NOMO-1 treated with DMSO at 0.1 percent for 48 hours (cell line): ENCODE results near the gene DPAGT1.

ENCODE experiments used
- DNase-seq: peaks from one replicate; lab custom pipeline; 2025; ENCODE audit not compliant: unreplicated experiment; lab: John Stamatoyannopoulos, UW

The DPAGT1 gene

DNA sequence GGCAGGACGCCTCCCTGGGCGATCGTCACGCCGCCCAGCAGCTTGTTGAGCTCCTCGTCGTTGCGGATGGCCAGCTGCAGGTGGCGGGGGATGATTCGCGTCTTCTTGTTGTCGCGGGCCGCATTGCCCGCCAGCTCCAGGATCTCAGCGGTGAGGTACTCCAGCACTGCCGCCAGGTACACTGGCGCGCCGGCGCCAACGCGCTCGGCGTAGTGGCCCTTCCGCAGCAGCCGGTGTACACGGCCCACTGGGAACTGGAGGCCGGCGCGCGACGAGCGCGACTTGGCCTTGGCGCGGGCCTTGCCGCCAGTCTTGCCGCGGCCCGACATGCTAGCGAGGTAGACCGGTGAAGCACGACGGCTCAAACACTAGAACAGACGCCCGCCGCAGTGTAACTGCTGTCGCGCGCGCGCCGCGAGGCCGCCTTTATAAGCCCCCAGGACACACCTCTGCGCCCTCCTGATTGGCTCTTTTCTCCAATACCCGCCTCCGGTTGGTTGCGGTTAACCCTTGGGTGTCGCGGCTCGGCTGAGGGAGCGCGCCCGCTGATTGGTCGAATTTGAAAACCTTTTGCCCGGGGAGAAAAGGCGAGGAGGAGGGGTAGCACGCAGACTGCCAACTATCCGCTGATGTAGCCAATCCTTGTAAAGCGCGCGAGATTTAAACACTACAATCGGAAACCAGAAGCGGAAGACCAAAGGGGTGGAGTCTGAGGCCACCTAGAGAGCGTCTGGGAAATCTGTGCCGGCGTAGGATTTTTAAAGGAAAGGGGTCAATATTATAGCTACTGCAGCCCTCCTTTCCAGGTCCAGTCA is 6.4 kb downstream of the DPAGT1 start:
- DNase-seq, result peak; percentile 100

DNA sequence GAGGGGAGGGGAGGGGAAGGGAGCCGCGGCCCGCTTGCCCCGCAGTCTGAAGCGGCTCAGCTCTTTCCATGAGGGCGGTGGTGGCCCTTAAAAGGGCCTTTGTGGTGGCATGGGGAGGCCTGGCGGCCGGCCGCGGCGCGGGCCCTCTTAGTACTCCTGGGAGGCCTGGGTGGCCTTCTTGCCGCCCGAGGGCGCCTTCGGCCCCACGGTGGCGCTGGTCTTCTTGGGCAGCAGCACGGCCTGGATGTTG is 6.9 kb downstream of the DPAGT1 start:
- DNase-seq, result peak; percentile 65

DNA sequence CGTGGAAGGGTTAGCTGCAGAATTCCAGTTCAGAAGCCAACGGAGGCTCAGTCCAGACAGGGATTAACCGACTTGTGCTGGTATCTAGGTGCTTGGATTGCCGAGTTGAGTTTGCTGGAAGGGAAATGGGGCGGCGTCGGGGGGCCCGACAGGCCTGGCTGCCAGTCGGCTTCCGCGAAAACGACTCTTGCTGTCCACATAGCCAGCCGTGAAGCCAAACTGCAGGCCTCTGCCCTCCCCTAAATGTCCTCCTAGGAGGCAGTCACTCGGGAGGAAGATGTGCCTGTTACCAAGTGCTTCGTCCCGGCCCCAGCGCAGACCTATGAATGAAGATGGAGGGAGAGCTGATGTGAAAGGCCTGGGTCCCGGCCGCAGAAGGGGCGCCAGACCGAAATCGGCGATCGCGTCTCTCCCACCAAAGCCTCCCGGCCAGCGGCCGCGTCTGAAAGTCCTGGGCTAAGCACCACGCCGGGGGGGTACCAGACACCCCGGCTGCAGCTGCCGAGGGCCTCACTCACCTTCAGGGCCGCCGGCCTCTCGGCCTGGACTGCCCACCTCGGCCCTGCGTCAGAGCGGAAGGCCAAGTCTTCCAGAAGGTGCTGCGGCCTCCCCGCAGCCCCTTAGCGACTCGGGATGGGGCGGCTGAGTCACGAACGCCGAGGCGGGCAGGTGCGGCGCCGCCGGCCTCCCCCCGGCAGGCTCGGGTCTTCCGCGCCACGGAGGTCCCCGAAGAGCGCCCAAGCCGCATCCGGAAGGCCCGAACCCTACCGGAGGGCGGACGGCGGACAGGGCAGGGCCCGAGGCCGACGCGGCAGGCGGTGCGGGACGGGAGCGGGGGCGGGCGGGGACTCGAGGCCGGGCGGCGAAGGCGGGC is 7.5 kb downstream of the DPAGT1 start:
- DNase-seq, result peak; percentile 17

DNA sequence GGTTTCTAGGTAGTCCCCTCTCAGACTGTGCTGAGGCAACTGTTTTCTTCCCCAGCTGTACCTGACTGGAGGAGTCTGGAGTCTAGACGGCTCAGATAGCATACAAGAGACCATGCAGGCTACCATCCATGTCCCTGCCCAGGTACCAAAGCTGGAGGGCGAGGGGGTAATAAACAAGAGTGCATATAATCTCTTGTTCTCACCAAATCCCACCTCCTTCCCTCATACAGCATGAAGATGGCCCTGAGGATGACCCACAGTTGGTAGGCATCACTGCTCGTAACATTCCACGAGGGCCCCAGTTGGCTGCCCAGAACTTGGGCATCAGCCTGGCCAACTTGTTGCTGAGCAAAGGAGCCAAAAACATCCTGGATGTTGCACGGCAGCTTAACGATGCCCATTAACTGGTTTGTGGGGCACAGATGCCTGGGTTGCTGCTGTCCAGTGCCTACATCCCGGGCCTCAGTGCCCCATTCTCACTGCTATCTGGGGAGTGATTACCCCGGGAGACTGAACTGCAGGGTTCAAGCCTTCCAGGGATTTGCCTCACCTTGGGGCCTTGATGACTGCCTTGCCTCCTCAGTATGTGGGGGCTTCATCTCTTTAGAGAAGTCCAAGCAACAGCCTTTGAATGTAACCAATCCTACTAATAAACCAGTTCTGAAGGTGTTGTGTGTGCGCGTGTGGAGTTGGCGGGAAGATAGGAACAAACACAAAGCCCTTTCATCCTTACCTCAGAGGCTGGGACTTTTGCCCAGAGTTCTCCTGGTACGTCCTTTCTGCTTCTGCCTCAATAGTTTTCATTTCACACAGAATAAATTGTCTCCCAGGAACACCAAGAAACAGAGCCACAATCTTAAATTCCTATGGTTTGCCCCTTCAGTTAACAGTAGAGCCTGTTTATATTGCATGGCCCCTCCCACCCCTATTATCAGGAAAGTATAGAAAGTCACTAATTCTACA is 8.5 kb downstream of the DPAGT1 start:
- DNase-seq, result no peak

DNA sequence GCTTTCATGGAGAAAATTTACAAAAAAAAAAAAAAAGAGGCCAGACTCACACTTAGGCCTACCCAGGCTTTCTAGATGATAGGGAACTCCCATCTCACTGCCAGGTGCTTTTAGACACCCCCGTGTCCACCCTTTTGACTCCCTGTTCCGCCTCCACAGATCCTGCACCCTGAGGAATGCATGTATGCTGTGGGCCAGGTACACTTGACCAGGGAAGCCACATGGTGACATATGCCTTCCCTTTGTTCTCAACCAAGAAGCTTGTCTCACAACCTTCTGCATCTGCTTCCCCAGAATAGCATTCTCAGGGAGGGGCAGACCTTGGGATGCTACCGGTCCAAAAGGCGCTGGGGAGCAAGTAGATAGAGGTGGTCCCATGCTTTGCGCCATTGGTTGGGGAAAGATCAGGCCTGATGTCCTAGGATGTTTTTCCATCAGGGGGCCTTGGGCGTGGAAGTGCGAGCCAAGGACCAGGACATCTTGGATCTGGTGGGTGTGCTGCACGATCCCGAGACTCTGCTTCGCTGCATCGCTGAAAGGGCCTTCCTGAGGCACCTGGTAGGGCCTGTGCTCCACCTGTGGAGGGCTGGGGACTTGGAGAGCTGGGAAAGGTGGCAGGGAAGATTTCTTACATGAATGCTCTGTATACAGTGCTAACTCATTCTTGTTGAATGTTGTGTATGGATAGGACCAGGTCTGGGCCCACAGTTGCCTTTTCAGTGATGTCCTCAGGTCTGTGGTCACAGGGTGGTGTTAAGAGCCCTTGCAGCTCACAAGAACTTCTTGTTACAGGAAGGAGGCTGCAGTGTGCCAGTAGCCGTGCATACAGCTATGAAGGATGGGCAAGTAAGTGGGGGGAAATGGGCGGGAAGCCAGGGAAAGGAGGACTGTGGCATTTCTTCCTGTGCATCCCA is 9.4 kb downstream of the DPAGT1 start:
- DNase-seq, result no peak

DNA sequence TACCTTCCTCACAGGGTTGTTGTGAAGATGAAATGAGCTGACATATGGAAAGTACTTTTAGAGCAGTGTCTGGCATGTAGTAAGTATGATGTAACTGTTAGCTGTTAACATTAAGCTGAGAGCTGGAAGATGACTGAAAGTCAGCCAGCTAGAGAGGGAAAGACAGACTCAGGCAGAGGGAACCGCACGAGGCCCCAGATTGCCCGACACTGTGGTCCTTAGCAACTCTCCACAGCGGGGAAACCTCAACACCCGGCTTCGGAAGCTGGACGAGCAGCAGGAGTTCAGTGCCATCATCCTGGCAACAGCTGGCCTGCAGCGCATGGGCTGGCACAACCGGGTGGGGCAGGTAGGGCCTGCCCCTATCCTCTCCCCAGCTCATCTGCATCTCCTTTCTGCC is 10.5 kb downstream of the DPAGT1 start:
- no peak for DNase-seq

DNA sequence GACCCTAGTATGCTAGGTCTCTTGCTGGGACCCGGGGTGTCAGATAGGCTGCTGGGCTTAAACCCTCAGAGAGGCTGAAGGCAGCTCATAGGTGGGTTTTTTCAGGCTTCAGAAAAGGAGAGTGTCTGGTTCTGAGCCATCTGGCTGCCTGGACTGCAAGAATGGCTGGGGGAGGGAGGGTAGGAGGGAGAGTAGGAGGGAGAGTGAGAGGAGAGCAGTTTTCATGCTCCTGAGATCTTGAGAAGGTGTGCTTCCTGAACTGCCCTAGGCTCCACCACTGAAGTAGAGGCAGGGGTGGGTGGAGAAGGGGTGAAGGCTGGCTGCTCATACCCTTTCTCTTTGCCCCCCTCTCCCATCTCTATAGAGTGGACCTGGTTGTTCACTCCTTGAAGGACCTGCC is 12.3 kb downstream of the DPAGT1 start:
- no peak for DNase-seq

DNA sequence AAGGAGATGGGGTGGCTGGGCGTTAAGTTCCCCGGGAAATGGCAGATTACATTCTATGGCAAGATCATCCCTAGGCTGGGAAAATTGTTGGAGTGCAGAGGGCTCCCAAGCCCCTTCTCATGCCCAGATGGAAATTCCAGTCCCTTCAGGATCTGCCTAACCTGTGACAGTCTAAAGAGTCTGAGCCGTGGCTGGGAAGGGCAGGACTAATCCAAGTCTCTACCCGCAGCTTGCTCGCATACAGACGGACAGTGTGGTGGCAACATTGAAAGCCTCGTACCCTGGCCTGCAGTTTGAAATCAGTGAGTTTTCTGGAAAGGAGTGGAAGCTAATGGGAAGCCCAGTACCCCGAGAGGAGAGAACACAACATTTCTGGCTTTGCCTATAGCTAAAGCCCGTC is 13.2 kb downstream of the DPAGT1 start:
- no peak for DNase-seq

DNA sequence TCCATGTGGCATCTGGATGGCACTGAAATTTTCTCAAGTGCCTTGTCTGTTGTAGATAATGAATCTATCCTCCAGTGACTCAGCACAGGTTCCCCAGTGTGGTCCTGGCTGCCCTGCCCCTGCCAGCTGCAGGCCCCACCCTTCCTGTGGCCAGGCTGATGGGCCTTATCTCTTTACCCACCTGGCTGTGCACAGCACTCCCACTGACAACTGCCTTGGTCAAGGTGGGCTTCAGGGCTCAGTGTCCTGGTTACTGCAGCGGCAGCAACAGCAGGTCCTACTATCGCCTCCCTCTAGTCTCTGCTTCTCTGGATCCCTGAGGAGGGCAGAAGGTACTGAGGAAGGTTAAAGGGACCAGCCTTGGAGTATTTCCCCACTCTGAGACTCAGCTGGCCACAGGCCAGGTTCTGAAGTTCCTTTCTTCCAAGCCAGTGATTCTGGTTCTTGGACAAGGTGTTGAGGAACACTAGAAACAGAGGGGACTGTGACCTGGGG is 13.9 kb downstream of the DPAGT1 start:
- peak; percentile 9 for DNase-seq

DNA sequence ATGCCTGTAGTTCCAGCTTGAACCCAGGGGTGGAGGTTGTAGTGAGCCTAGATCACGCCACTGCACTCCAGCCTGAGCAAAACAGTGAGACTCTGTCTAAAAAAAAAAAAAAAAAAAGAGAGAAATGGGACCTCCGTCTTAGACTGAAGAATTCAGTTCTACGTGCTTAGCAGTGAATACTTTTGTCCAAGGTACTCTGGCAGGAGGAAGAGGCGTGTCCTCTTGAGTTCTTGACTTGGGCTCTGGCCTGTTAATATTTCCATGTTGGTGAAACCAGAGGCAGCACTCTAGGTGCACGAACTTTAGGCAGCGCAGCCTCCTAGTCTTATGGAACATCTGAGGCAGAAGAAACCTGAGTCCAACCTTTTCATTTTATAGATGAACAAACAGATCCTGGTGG is 14.5 kb downstream of the DPAGT1 start:
- no peak for DNase-seq

DNA sequence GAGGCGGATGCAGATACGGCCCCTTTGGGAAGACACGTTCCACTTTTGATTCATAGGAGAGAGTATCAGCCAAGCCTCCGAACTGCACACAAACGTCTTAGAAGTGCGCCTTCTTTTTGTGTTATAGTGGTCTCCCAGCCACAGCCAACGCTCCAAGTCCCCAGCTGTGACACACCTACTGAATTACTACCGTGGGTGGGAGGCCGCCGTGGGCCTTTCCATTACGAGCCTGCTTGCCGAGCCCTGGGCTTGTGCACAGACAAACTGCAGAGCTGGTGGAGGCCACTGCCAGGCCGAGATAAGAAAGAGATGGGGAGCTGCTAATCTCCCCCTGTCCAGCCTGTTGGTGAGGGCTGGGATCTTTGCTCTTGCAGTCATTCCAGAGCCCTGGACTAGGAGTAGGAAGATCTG is 16.2 kb downstream of the DPAGT1 start:
- no peak for DNase-seq

DNA sequence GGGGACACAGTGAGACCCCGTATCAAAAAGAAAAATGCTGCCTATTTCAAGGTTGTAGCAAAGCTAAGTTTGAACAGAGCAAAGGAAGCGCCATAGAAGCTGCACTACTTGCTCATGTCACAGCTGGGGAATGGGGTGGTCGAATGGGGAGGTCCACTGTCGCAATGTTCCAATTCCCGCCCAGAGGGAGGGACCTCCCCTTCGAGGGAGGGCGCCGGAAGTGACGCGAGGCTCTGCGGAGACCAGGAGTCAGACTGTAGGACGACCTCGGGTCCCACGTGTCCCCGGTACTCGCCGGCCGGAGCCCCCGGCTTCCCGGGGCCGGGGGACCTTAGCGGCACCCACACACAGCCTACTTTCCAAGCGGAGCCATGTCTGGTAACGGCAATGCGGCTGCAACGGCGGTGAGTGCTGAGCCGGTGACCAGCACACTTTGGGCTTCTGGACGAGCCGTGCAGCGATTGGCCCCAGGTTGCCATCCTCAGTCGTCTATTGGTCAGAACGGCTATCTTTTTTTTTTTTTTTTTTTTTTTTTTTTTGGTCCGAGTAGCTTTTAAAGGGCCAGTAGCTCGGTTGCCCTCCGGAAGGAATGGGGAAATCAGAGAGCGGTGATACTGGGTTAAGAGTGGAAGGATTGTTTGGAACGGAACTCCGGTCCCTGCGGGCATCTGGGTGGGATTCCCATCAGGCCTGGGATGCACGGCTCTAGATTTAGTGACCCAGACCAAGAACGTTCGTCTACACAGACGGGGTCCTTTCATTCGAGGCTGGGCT is 16.8 kb downstream of the DPAGT1 start, which contains the start of gene HMBS:
Gene HMBS, plus strand, starts transcription at position 219 of the 774 bp plus-strand sequence. Its CDS starts 153 bp downstream, at position 372.
- peak; percentile 96 for DNase-seq

DNA sequence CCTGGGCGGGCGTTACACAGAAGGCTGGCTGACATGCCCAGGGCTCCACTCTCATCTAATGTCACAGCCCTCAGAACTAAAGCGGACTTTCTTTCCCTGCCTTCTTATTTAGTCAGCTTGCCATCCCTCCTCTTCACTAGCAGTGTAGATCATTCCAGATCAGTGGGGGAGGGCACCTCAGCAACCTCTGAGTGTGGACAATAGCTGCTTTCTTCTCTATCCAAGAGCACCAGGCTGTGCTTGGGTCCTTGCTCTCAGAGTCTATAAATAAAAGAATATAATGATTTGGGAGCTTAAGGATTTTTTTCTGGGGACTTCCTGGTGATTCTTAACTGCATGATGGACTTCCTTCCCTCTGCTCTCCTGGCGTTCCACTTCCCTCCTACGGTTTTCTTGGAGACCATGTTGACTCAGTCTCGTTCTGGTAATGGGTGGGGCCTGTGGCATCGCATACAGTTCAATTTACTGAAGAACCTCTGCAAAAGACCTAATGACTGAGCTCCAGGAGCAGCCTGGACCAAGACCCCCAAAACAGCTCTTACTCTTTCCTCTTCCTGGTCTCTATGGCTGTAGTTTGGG is 19.9 kb downstream of the DPAGT1 start:
- no peak for DNase-seq

DNA sequence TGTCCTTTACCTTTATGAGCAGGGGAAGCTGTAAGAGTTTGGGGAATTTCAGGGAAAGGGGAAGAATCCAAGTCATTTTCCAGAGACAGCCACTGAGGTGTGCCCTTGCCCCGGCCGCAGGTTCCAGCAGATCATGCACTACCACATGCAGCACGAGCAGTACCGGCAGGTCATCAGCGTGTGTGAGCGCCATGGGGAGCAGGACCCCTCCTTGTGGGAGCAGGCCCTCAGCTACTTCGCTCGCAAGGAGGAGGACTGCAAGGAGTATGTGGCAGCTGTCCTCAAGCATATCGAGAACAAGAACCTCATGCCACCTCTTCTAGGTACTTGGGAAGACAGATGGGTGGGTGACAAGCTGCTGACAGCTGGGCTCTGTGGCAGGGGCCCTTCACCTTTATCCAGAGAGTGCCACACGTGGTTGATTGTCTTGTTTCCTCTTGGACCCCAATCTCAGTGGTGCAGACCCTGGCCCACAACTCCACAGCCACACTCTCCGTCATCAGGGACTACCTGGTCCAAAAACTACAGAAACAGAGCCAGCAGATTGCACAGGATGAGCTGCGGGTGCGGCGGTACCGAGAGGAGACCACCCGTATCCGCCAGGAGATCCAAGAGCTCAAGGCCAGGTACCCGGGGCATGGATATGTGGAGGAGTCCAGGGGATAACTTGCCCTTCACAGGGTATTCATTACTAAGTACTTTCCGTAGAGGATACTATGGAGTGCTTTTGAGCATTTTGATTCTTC is 22.8 kb downstream of the DPAGT1 start:
- no peak for DNase-seq

DNA sequence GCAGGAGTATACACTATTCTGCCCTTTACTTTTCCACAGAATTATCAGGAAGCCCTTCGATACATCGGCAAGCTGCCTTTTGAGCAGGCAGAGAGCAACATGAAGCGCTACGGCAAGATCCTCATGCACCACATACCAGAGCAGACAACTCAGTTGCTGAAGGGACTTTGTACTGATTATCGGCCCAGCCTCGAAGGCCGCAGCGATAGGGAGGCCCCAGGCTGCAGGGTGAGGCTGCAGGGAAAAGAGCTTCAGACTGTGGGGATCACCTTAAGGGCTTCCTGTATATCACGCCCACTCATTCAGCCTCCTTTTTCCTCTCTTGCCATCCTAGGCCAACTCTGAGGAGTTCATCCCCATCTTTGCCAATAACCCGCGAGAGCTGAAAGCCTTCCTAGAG is 23.8 kb downstream of the DPAGT1 start:
- no peak for DNase-seq

DNA sequence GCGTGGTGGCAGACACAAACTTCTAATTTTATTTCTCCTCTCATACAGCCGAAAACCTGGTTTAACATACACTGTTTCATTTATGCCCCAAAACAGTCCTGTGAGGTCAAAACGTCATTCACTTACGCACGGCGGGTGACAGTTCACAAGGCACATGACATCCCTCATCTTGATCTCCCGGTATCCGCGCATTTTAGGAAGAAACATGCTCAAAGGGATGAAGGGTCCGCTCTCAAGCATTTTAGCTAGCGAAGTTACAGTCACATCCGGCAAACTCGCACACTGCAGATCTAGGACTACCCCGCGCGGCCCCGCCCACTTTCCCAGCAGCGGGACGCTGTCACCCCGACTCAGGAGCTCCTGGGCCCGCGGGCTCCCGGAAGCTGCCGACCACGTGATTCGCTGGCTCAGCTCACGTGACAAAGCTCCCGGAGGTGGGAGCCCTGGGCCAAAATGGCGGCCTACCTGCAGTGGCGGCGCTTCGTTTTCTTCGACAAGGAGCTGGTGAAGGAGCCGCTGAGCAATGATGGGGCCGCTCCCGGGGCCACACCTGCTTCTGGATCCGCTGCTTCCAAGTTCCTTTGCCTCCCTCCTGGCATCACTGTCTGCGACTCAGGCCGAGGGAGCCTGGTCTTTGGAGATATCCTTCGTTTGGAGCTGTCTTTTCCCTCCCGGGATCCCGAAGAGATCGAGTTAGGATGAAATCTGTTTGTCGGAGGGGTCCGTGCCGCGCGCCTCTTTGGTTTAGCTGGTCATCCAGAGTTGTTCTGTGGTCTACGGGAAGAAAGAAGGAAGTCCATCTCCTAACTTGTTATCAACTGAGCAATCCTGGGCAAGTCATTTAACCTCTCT is 34.1 kb downstream of the DPAGT1 start, which contains the start of gene VPS11:
Gene VPS11, plus strand, starts transcription at position 448 of the 852 bp plus-strand sequence. Its CDS starts 6 bp downstream, at position 454.
- peak; percentile 97 for DNase-seq

DNA sequence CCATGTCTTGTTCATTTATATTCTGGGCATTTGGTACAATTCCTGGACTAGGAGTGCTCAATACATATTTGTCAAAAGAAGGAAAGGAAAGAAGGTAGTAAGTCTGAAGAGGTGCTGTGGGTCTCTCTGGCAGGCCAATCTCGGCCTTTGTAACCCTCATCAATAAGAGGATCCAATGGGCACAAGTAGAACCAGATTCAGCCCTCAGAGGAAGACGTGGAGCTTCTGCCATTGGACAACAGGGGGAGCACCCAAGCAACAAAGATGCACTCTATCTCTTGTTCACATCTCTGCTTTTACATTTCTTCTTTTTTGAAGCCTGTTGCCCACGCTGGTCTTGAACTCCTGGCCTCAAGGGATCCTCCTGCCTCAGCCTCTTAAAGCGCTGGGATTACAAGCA is 36.3 kb downstream of the DPAGT1 start:
- peak; percentile 43 for DNase-seq
